ENCODE measurements around the gene MACROD2.

- TF ChIP-seq CTCF (conservative IDR thresholded peaks at IDR 0.05; ENCODE audit: low read depth, low read length) (no peak), EZH2 (IDR thresholded peaks at IDR 0.05; ENCODE audit: borderline replicate concordance, low read depth, low read length, poor library complexity, severe bottlenecking) (no peak)
Measured at GRCh38 chr20:15256676-15257568, 1261.6 kb downstream of the MACROD2 start.
